LNCAP (cell line): Measurements from ENCODE around the gene STX16.

Experiments
- CTCF ChIP-seq: fragments of 450-650 bp; IDR thresholded peaks from 2 replicates; pipeline ENCODE4 v1.5.1; 2017; ENCODE audit warnings: mild to moderate bottlenecking

STX16 gene

DNA sequence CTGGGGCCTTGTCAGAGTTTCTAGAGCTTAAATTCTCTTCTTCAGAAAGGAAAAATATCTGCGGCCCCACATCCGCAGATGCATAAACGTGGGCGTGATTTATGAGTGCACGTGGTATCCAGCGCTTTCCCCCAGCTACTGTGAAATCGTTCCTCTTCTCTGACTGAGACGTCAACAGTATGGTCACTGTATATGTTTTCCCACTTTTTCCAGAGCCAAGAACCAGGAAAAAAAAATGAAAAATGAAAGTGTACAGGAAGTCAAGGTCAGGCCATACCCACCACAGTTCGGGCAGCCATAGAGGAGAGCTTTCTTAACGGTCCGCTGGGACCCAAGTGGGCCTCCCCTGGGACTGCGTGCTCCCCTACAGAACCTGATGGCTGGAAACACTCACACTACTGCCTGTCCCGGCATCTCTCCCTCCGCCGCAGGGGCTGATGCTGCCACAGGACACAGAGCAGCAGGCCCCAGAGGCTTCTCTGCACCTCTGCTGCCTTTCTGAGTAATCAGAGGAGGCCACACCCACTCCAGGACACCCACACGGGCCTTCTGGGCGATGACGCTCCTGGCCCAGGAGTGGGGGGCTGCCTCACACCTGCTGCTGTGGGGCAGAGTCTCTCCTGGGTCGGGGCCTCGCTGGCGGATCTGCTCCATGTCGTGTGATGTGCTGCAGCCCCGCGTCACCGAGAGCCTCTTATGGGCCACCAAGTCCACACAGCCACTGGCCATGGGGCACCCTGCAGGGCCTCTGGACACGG is 16.4 kb upstream of the STX16 start:
- TF ChIP-seq CTCF = no peak

DNA sequence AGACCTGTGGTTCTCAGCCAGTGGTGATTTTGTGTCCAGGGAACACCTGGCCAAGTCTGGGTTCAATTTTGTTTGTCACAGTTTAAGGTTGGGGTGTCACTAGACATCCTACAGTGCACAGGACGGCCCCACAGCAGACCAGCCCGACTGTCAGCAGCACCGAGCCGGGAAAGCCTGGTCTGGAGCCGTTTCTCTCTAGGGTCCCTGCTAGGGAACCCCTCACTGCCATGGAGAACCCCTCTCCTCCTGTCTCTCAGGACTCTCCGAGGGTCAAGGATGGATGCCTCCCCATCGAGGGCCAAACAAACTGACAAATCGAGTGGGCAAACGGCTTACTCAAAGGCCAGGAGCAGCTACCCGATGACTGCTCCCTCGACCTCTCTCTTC is 15.8 kb upstream of the STX16 start:
- no peak for TF ChIP-seq CTCF

DNA sequence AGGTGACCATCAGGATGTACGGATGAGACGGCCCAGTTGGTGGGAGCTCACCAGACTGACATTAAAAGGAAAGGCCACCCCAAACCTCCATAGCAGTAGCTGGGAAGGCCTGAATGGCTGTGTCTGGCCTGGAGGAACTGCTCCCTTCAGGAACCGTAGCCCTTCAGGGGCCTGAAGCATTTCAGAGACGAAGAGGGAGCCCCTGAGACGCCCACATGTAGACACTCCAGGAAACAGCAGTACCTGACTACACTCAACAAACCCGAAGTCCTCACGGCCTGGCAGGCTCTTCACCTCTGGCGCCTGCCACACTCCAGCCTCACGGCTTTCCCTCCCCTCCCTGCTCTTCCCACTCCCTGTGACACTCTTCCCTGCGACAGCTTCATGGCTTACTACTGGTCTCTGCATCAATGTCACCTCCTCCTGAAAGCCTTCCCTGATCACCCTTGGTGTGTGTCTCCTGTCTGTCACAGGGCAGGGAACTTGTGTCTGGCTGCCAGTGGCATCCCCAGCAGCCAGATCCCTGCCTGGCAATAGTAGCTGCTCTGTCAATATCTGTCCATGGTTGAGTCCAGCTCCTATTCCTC is 14.6 kb upstream of the STX16 start:
- no peak for TF ChIP-seq CTCF

DNA sequence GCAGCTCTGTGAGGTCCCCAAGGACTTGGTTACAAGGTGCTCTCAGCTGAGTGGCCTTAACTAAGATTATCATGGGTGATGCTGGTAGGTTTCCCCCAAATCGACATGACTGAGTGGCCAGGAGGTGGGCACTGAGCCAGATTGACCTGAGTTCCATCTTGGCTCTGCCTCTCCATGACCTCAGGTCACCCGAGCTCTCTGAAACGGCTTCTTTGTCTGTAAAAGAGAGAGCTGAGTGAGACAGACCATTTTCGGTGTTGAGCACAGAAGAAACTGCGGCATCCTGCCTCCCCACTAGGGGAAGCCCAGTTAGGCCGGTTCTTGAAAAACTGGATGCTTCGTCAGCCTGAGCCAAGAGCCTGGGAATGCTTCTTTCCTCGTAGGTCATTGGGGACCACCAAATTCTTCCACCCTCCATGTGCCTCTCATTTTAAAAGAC is 14.1 kb upstream of the STX16 start:
- TF ChIP-seq CTCF = no peak

DNA sequence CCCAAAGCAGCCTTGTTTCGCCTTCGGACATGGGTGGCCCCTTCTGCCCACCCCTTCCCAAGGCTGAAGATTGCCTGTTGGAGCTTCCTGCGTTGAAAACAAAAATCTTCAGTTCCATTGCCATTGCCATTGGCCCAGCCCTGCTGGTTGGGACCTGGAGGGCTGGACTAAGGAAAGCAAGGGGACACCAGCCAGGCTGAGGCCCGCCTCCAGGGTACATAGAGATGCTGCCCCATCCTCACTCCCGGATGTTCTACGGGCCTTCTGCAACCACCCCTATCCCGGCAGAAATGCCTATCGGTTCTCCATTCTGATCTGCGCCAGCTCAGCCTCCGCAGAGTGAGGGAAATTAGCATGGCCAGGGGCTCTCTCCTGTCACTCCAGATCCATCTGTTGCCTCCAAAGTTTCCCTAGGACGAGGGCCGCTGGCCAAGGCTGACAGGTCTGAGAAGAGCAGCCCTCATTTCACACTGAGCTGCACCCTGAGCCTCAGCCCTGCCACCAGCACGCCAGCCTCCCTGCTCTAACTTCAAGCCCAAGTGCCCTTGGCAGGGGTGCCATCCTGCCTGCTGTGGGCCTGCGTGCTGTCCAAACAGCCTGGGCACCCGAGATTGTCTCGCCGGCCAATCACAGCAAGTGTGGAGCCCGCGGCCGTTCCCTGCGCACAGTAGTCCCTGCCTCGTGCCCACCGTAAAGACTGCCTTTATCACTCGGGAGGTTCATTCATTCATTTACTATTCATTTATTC is 13.4 kb upstream of the STX16 start:
- TF ChIP-seq CTCF = no peak

DNA sequence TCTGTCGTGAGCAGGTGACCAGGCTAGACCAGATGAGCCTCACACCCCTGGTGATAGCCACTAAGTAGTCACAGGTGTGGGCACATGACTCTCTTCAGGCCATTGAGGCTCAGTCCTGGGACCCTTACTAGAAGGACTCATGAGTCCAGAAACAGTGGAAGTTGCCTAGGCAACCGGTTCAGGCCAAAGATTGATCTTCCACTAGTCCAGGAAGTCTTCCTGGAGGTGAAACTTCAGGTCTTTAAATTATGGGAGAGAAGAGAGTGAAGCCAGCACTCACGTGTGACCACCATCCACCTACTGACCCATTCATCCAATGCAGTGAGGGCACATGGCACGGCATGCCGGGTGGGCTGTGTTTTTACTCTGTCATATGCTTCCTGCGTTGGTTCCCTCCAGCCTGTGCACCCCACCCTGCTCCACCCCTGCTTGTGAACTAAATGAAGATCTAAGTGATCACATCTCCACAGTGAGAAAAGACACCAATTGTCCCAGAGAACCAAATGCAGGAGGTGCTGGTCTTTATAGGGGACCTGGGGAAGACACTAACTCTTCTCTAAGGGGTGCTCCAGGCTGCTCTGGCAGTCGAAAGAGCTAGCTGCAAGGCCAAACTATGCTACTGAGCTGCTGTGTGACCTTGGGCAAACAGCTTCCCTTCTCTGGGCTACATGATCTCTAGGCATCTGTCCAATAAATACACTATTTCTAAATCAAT is 12.5 kb upstream of the STX16 start:
- no peak for TF ChIP-seq CTCF
